ENCODE measurements around the gene KCNMA1. TPM values are rescaled to one million over a fixed set of nuclear protein-coding genes. Genes with fewer than 3 reads are reported as not detected.

KCNMA1 gene
- total and polyA plus RNA-seq, 10 of the 15 experiments (the other 5 are each of a cell fraction or from before 2014, with no cell fraction given) = 8.5 to 77.0 (median 21.3) TPM

DNA sequence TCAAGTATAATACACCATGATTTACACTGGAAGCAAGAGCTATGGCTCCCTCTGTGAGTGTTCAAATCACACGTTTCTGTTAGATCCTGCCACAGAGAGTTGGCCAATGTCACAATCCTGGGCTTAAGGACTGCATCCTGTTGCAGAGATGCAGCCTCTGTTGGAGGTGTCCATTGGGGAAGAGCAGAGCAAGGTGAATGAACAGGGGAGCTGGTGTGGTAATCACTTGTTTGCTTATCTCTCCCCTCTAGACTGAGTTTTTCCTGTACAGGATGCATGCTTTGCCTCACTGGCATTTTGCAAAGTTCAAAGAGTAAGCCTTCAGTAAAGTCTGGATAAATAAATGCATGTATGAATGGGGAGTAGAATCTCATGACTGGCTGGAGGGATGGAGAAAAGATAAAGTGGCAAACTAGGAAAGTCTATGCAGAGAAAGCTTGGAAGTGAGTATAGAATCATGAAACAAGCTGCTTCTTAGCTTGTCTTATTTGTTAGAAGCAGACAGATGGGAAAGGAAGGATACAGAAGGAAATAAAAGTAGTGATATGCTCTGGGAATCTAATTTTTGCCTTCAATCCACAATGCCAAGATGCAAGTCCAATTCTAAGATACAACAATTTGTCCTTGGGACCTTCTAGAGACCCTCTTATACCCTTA is 605.9 kb downstream of the KCNMA1 start:
- H3K9me3 ChIP-seq (replicated peaks; ENCODE audit: control insufficient read depth, insufficient read depth, low read length) = no peaks in the 10 kb centered on the region
- H2AFZ ChIP-seq (ENCODE audit: control insufficient read depth, low read depth, low read length) = no peak overlapping the region
- H3K36me3 ChIP-seq (ENCODE audit: control insufficient read depth in 2 of 2, insufficient read depth in 2 of 2, low read length in 1 of 2) = no peaks in the 10 kb centered on the region
- RAD21 ChIA-PET (ENCODE audit: unreplicated experiment) = no interaction called here
- BruUV-seq (replicated peaks) = no TSS peak
- in situ Hi-C loops (cut with MboI) = no loop called here
- WGBS (ENCODE audit: insufficient coverage, insufficient replicate concordance, low lambda C conversion rate, missing lambda C conversion rate) = 6% methylated on average over 1 of the region's 1 CpG
- no peak overlapping the region for H3K4me2 ChIP-seq (ENCODE audit: control insufficient read depth, insufficient read depth)
- no peaks in the 10 kb centered on the region for H4K20me1 ChIP-seq (ENCODE audit: control insufficient read depth, insufficient read depth)
- ATAC-seq (no peak), FAIRE-seq (no peak), DNase-seq (ENCODE audit: low read depth, low spot score) (no peak)
- no peak overlapping the region for H3K4me3 ChIP-seq
- no peaks in the 10 kb centered on the region for H3K4me1 ChIP-seq (ENCODE audit: control insufficient read depth, insufficient read depth, low read length)
- SMC1A ChIA-PET (ENCODE audit: uncharacterized antibody, unreplicated experiment) = interaction anchor here (1.4 to 2.4 kb wide), 3 partner anchors 11 to 34 kb away, joined by 4 to 5 read pairs (median 4); no protein-coding TSS in a partner anchor
- no peaks in the 10 kb centered on the region for H3K79me2 ChIP-seq (ENCODE audit: control insufficient read depth, insufficient read depth, low read length)
- CTCF ChIA-PET = no interaction called here
- intact Hi-C loops (cut with micrococcal nuclease; ENCODE audit: unreplicated experiment) = no loop called here
- H3K27me3 ChIP-seq (replicated peaks in 1 of 2; ENCODE audit: control insufficient read depth in 2 of 2, insufficient read depth in 2 of 2, low read length in 1 of 2) = no peaks in the 10 kb centered on the region
- POLR2A ChIA-PET = no interaction called here
- H3K27ac ChIP-seq (ENCODE audit: control insufficient read depth, insufficient read depth) = no peak overlapping the region
- TF ChIP-seq POLR2AphosphoS5 (IDR thresholded peaks at IDR 0.05; ENCODE audit: low read length) = no peak
- TF ChIP-seq CBX3 (IDR thresholded peaks at IDR 0.05; ENCODE audit: borderline replicate concordance, low read depth) = no peak
- TF ChIP-seq SMARCA5 (IDR thresholded peaks at IDR 0.05) = no peak
- no peak for TF ChIP-seq NR2C2 (IDR thresholded peaks at IDR 0.05; ENCODE audit: borderline replicate concordance, control insufficient read depth, insufficient read length, low read depth)
- no peak for TF ChIP-seq REST (IDR thresholded peaks at IDR 0.05; ENCODE audit: low read depth, low read length)
- TF ChIP-seq, protein P1, sequence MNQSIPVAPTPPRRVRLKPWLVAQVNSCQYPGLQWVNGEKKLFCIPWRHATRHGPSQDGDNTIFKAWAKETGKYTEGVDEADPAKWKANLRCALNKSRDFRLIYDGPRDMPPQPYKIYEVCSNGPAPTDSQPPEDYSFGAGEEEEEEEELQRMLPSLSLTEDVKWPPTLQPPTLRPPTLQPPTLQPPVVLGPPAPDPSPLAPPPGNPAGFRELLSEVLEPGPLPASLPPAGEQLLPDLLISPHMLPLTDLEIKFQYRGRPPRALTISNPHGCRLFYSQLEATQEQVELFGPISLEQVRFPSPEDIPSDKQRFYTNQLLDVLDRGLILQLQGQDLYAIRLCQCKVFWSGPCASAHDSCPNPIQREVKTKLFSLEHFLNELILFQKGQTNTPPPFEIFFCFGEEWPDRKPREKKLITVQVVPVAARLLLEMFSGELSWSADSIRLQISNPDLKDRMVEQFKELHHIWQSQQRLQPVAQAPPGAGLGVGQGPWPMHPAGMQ (IDR thresholded peaks at IDR 0.05; ENCODE audit: borderline replicate concordance) = no peak
- TF ChIP-seq SUPT20H (IDR thresholded peaks at IDR 0.05; ENCODE audit: borderline replicate concordance, control insufficient read depth, low read depth, low read length) = no peak
- no peak for TF ChIP-seq E4F1 (IDR thresholded peaks at IDR 0.05; ENCODE audit: borderline replicate concordance, partially characterized antibody)
- TF ChIP-seq, protein P2, sequence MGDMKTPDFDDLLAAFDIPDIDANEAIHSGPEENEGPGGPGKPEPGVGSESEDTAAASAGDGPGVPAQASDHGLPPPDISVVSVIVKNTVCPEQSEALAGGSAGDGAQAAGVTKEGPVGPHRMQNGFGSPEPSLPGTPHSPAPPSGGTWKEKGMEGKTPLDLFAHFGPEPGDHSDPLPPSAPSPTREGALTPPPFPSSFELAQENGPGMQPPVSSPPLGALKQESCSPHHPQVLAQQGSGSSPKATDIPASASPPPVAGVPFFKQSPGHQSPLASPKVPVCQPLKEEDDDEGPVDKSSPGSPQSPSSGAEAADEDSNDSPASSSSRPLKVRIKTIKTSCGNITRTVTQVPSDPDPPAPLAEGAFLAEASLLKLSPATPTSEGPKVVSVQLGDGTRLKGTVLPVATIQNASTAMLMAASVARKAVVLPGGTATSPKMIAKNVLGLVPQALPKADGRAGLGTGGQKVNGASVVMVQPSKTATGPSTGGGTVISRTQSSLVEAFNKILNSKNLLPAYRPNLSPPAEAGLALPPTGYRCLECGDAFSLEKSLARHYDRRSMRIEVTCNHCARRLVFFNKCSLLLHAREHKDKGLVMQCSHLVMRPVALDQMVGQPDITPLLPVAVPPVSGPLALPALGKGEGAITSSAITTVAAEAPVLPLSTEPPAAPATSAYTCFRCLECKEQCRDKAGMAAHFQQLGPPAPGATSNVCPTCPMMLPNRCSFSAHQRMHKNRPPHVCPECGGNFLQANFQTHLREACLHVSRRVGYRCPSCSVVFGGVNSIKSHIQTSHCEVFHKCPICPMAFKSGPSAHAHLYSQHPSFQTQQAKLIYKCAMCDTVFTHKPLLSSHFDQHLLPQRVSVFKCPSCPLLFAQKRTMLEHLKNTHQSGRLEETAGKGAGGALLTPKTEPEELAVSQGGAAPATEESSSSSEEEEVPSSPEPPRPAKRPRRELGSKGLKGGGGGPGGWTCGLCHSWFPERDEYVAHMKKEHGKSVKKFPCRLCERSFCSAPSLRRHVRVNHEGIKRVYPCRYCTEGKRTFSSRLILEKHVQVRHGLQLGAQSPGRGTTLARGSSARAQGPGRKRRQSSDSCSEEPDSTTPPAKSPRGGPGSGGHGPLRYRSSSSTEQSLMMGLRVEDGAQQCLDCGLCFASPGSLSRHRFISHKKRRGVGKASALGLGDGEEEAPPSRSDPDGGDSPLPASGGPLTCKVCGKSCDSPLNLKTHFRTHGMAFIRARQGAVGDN (IDR thresholded peaks at IDR 0.05) = no peak
- TF ChIP-seq, protein P3, sequence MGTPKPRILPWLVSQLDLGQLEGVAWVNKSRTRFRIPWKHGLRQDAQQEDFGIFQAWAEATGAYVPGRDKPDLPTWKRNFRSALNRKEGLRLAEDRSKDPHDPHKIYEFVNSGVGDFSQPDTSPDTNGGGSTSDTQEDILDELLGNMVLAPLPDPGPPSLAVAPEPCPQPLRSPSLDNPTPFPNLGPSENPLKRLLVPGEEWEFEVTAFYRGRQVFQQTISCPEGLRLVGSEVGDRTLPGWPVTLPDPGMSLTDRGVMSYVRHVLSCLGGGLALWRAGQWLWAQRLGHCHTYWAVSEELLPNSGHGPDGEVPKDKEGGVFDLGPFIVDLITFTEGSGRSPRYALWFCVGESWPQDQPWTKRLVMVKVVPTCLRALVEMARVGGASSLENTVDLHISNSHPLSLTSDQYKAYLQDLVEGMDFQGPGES (IDR thresholded peaks at IDR 0.05) = no peak
- no peak overlapping the region for H3K9ac ChIP-seq (ENCODE audit: control insufficient read depth, insufficient read depth, low read length)
